HG02610 (cell line): ENCODE data around the gene DPP10.
"Not testable (repeated sequence)": the region's sequence is repeated elsewhere in the genome, so short reads cannot be mapped to it uniquely, and the experiment has no call there.

Experiments used
- ATAC-seq: cut with Tn5 transposase; IDR thresholded peaks from one replicate; pipeline ENCODE4 v1.9.1; 2021; ENCODE audit warnings: mild to moderate bottlenecking, moderate library complexity; ENCODE audit not compliant: unreplicated experiment

The DPP10 gene

DNA sequence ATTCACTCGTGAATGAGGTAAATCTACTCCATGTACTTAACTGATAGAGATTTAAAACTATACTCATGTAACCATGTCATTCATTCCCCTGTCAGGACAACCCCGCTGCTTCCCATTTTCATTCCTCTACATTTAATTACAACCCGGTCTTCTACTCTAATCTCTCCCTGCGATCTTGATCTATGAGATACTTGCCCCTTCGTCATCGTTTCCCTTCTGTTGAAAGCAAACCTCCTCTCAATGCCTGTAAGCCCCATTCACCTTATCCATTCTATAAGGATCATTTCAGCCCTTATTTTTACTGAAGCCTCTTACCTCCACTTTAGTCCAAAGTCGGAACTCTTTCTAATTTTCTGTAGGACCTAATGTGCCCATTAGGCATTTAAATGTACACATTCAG, 492.6 kb downstream of the DPP10 start:
- ATAC-seq, result no peak

DNA sequence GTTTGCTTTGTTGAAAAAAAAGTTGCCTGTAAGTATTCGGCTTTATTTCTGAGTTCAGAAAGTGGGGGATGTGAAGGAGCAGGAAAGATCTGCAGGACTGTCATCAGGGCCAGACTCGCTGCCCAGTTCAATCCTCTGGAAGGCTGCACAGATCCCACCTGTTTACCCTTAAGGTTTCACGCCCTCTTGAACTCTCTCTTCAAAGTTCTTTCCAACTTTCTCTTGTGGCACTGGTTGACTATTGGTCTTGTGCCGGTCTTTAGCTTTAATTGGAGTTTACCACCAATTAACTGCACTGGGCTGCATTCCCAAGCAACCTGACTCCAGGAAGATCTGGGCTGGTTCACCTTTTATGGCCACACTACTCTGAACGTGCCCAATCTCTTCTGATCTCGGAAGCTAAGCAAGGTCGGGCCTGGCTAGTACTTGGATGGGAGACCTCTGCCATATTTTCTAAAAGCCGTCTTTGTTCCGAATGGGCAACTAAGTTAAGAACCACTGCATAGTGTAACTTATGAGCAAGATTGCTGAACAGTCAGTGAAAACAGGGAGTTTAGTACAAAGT, 495.0 kb downstream of the DPP10 start:
- no peak for ATAC-seq

DNA sequence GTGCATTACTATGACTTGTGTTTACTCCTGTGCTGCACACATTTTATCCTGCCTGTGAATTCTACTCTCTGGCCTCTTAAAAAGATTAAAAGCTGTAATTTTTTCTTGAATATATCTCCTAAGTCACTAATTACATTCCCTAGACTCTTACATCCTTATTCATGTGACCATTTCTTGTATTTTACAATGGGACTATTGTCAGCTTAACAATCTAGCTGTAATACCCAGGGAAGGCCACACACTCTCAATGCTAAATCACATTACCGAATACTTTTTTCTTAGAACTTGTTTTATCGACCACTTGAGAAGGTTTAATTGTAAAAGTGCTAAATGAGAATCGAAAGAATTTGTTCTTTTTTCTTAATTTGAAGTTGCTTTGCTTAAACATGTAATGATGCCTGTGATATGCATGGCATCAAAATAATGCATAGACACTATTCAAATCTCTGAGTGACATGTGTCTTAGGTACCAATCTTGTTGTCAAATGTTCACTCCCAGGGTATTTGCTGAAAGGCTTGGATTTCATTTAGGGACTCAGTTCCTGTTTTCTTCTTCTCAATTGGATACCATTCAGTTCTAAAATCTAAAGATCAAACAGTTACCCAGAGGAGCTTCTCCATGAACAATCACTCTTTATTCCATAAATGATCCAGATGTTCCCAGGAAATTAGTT, 498.5 kb downstream of the DPP10 start:
- no peak for ATAC-seq

DNA sequence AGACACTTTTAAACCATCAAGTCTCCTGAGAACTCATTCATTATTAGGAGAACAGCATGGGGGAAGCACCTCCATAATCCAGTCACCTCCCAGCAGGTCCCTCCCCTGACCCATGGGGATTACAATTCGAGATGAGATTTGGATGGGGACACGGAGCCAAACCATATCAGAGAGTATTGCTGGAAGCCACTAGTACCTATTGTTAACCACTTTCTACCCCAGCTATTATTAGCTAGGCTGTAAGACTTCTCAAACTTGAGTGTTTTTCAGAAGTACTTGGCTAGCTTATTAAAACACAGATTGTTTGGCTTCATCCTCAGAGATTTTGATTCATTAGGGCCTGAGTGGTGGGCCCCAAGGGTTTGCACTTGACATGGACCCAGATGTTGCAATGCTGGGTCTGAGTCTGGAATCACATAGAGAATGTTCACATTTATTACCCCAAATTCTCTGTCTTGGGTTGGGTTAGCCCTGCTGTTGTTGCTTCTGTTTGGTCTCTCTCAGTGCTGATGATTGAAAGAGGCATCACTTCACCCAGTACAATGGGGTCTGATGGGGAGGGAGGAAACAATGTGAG, 506.9 kb downstream of the DPP10 start:
- no peak for ATAC-seq

DNA sequence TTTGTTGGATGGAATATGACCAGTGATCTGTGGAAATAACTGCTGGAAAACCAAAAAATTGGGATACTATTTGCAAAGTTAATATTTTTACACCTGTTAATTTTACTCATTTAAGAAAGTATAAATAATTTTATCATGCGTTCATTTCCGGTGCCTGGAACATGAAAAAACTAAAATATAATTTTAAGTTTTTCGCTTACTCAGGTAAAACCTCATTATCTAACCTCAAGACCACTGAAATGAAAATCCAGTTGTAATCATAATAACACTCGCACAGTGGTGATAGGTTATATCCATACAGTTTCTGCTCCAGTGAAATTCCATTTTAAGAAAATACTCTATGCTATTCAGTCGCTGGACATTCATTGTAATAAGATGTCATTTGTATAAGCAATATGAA, 517.9 kb downstream of the DPP10 start:
- no peak for ATAC-seq

DNA sequence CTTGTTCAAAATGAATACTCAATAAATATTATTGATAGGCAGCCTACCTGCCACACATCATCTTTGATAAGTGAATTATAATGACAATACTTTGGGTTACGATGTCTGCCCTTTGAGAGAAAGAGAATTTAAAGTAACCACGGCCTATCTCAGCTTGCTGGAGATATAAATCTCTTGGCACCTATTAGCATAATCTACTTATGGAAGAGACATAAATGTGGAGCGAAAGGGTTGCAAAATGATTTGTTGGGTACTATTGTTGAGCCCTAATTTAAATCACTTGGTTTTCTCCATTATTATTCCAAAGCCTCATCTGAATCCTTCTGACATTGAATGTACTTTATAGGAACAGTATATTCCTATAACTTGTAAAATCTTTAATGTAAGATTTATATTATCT, 520.1 kb downstream of the DPP10 start:
- no peak for ATAC-seq

DNA sequence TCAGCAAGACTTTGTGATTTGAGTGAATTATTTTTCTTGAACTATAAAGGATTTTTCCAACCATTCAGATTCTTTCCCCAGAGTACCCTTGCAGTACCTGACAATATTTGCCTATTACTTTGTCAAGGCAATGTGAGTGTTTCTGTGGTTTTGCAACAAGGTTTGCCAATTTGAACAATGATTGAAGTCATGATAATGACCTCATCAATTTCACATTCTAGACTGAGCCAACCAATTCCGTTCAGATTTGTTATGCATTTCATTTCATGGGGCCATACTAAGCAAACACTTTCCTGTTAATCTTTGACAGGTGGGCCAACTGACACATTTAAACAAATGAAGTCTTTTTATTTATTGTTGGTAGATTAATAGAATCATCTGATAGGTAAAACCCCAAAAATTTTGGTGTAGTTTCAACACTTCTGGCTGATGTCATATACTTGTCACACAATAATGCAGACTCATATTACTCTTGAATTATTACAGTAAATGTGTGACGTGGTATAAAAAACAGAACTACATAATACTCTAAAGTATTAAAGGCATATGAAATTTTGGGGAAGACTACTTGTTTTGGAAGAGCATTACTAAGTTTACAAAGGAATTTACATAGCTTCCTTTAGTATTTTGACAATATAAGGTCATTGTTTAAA, 526.4 kb downstream of the DPP10 start:
- no peak for ATAC-seq

DNA sequence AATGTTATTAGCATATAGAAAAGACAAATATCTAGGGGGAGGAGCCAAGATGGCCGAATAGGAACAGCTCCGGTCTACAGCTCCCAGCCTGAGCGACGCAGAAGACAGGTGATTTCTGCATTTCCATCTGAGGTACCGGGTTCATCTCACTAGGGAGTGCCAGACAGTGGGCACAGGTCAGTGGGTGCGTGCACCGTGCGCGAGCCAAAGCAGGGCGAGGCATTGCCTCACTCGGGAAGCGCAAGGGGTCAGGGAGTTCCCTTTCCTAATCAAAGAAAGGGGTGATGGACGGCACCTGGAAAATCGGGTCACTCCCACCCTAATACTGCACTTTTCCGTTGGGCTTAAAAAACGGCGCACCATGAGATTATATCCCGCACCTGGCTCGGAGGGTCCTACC, 561.9 kb downstream of the DPP10 start:
- ATAC-seq, result not testable (repeated sequence)

DNA sequence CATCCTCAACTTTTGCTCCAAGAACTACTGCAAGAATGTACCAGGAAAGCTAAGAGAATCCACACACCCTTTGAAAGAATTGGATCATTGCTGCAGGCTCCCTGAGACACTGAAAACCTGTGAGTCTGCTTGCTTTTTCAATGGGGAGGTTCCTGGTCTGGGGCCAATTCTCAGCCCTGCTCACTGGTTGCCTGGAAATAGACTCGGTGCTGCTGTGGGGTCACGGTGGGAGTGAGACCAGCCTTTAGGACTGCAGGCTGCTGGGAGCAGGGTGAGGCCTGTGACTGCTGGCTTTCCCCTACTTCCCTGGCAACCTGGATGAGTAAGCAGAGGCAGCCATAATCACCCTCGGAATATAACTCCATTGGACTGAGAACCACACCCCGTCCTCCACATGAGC, 569.3 kb downstream of the DPP10 start:
- no peak for ATAC-seq

DNA sequence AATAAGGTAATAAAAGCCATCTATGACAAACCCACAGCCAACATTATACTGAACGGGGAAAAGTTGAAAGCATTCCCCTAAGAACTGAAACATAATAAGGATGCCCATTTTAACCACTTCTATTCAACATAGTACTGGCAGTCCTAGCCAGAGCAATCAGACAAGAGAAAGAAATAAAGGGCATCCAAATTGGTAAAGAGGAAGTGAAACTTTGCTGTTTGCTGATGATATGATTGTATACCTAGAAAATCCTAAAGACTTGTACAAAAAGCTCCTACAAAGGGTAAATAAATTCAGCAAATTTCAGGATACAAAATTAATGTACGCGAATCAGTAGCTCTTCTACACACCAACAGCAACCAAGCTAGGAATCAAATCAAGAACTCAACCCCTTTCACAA, 579.6 kb downstream of the DPP10 start:
- ATAC-seq, result not testable (repeated sequence)

DNA sequence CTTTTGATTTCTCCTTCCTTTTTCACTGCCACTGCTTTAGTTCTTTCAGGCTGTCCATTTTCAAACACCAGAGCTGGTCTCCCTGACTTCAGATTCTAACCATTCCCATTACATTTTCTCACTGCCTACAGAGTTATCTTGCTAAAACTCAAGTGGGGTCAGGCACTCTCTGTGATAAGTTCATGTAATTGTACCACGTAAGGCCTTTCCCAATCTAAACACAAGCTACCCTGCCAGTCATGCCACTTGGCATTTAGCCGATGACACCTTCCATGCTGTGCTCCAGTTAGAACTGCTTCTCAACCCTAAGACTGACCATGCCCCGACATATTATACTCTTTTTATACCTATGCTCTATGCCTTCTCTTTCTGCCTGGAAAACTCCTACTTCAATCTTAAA, 592.4 kb downstream of the DPP10 start:
- no peak for ATAC-seq

DNA sequence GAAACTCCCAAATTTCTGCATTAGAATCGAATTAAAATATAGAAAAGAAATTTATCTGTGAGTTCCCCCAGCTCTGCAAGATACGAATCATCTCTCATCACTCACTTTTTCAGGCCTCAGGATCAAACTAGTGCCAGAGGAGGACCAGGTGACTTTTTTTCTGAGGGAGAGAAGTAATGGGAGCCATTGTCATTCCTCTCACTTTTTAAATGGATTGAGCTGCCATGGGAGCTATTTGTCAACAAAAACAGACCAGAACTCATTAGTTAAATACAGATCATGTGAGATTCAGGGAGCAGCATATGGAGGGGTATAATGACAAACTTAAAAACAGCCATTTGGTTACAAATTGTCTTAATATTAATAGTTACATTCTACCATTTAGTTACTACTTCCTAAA, 594.4 kb downstream of the DPP10 start:
- ATAC-seq, result no peak

DNA sequence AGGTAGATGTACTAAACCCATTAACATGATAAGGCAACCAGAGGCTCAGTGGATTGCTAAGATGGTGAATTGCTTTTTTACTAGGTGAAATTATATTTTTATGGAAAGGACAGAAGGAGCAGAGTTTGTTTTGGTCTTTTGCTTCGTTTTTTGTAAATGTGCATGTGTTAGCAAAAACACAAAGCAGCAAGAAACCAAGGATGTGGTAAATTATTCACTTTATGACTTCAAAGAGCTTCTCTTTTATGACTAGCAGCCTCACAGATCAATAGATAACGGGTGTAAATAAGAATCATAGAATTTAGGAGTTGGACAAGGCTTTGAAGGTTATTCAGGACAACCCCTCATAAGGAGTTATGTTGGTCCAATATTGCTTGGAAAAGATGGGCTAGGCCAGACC, 615.0 kb downstream of the DPP10 start:
- no peak for ATAC-seq

DNA sequence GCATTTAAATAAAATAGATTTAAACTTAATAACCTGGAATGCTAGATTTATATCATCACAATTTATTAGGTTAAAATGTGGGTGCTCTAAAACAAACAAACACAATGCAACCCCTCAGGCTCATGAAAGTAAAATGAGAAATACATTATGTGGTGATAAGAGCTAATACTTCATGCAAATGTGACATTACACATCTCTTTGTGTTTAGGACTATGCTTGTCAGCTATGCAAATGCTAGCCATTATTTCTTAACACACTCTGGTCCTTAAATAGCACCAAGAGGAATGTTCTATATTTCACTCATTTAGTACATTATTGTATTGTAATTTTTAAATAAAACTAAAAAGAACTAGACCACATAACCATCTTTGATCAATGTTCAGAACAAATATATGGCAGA, 627.6 kb downstream of the DPP10 start:
- no peak for ATAC-seq

DNA sequence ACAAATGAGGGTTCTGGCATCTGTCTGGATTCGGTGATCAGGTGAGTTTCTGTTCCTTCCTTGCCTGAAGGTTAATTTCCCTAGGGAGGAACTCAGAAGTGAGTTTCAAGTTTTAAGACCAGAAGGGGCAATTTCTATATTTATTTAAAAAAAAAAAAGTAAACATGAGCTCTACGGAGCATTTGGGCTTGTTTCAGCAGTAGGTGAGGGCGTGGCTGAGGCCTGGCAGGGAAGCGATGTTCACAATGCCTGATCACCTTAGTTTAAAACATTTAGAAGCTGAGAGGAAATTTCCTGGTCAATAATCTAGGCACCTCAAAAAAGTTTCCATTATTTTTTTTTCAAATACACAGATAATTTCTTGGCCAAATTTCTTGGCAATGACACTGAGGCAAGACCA, 629.1 kb downstream of the DPP10 start:
- ATAC-seq, result no peak

DNA sequence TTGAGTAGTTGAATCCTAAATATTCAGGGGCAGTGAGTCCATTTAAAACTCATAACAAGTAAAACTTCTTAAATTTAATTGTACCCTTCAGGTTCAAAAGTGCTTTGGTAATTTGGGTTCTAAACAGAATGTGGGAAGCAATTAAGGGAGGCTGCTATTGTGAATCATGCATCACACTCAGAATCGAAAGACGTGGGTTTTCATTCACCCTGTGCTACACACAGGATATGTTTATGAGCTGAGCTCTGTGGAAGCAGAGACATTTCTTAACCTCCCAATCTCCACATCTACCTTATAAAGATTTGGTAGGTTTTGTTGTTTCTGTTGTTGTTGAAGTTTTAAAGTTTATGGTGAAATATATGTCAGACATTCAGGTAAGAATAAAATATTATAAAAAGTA, 633.4 kb downstream of the DPP10 start:
- ATAC-seq, result no peak

DNA sequence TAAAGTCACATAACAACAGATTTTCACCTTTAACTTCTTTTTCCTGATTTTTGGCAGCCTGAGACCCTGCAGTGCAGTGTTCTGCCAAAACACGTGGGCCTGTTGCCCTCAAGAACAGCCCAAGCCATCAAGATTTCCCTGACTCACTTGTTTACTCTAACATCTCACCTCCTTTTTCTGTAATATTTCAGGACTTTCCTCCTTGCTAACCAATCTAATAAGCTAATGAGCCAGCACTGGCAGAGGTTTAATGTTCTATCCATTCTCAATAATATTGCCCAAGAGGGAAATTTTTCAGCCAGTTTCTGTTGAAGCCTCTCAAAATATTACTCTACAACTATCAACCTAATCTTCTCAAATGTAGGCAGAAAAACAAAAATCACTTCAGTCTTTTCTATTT, 635.2 kb downstream of the DPP10 start:
- no peak for ATAC-seq

DNA sequence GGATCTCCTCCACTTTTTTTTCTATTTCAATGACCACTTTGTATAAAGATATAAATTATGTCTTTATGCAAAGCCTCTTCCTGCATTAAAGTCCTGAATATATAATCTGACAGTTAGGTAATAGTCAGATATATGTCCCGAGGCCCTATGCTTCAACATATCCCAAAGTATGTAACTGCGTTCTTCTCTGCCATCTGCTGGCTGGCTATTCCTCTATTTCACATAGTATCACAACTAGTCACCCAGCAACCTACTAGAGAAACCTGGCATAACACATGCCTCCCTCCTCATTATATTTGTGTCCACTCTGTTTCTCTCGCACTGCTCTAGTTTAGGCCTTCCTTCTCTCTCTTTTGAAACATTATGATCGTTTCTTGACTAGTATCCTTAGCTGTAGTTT, 640.8 kb downstream of the DPP10 start:
- ATAC-seq, result no peak

DNA sequence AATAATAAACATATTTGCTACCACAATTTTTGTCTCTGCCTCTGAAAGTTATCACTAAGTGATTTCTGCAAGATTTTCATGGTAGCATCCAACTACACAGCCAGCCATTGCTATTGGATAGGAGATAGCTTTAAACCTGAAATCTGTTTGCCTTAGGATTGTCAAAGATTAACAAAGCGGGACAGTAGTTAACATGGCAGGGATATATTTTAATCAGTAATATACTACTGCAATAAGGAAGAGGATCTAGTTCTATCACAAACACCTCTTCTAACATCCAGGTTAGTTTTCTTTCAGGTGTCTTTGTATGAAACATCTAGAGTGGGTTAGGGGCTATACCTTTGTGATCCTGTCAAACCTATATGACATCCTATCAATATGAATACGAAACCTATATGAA, 641.3 kb downstream of the DPP10 start:
- no peak for ATAC-seq

DNA sequence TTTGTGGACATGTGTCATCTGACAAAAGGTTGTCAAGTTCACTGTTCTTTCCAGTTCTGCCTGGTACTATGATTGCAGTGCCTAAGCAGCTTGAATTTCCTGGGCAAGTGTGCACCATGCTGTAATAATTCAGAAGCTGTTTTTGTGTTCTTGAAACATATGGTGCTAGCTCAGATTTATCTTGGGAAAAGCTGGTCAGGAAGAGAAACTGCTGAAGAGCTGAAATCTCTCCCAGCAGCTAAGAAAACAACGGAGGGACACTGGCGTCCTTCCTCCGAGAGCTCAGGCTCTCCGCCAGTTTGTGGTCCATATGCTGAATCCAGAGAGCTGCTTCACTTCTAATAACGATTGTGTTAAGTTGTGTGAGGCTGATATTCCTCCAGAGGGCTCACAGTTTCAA, 642.0 kb downstream of the DPP10 start:
- no peak for ATAC-seq

DNA sequence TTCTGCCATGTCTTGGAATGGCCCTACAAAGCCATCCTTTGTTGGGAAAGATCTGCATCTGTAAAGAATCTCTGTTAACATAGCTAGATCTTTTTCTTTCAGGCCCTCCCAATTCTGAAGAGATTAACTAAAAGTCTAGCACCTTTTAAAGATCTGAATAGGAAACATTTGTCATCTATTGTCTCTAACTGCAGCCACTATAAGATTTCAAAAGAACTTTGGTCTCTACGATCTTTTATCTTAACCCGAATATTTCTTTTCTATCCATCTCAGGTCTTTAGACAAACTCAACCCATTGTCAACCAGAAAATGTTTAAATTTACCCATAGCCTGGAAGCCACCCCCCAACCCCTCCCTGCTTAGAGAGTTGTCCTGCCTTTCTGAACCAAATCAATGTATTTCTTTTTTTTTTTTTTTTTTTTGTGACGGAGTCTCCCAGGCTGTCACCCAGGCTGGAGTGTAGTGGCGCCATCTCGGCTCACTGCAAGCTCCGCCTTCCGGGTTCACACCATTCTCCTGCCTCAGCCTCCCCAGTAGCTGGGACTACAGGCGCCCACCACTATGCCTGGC, 643.7 kb downstream of the DPP10 start:
- ATAC-seq, result not testable (repeated sequence)

DNA sequence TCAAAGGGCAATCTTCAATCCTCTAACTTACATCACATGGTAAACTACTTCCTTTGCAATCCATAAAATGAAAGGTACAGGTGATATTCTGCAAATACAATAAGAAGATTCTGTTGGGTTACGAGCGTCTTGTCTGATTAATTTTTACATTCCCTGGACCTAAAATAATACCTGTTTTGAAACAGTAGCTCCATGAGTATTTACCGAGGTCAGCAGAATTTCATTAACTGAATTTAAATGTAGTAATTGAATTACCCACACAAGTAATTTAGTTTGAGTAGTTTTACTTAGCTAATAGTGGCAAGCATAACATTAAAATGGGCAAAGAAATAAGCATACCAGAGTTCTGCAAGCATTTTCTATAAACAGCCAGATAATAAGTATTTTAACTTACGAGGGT, 652.0 kb downstream of the DPP10 start:
- no peak for ATAC-seq
